ENCODE data around the gene SH3GL3. TPM values are rescaled to one million over a fixed set of nuclear protein-coding genes. Genes with fewer than 3 reads are reported as not detected.
A peak's percentile ranks its signal among the peaks of the same experiment; 100 is the strongest.

SH3GL3 gene
- total and polyA plus RNA-seq, 4 donors = 0.31 to 8.4 (median 2.3) TPM

DNA sequence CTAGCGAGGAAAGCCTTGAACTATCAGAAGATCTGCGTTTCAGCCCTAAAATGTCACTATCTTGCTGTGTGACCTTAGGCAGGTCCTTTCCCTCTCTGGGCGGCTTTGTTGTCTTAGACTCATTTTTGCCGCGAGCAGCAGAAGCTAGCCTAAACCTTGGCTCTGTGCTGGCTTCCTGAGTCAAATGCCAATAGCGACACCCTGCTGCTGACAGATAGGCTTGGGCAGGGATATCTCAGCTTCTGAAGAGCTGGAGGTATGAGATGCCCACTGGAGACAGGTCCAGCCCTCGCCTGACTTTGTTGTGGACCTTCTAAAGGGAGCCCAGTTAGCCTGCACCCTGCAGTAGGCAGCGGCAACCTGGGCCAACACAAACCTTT, 208.1 kb downstream of the SH3GL3 start:
- H3K27ac ChIP-seq (ENCODE audit: low read depth in 1 of 2, low read length in 1 of 2) = no peak overlapping the region
- TF ChIP-seq, protein P1, sequence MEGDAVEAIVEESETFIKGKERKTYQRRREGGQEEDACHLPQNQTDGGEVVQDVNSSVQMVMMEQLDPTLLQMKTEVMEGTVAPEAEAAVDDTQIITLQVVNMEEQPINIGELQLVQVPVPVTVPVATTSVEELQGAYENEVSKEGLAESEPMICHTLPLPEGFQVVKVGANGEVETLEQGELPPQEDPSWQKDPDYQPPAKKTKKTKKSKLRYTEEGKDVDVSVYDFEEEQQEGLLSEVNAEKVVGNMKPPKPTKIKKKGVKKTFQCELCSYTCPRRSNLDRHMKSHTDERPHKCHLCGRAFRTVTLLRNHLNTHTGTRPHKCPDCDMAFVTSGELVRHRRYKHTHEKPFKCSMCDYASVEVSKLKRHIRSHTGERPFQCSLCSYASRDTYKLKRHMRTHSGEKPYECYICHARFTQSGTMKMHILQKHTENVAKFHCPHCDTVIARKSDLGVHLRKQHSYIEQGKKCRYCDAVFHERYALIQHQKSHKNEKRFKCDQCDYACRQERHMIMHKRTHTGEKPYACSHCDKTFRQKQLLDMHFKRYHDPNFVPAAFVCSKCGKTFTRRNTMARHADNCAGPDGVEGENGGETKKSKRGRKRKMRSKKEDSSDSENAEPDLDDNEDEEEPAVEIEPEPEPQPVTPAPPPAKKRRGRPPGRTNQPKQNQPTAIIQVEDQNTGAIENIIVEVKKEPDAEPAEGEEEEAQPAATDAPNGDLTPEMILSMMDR (IDR thresholded peaks at IDR 0.05; ENCODE audit: control extremely low read depth, extremely low read depth) = no peak
- DNase-seq = no peak
- peaks cover 0 to 15% (median 7%) of the 10 kb centered on the region in 3 donors for H3K27me3 ChIP-seq (ENCODE audit: control insufficient read depth in 3 of 3, insufficient read depth in 3 of 3, low read length in 2 of 3)
- no peaks in the 10 kb centered on the region for H3K36me3 ChIP-seq (ENCODE audit: control insufficient read depth in 4 of 4, insufficient read depth in 4 of 4, low read length in 4 of 4)
- H3K4me3 ChIP-seq = no peak overlapping the region
- H3K9me3 ChIP-seq (ENCODE audit: control insufficient read depth in 4 of 4, insufficient read depth in 3 of 4, low read length in 3 of 4) = no peaks in the 10 kb centered on the region
- 77 to 83% methylated on average over 8 of the region's 8 CpGs for WGBS, 2 donors
- H3K4me1 ChIP-seq (ENCODE audit: control insufficient read depth in 5 of 5, insufficient read depth in 5 of 5, low read length in 5 of 5) = peaks cover 0 to 24% (median 0%) of the 10 kb centered on the region in 5 donors
- ATAC-seq (ENCODE audit: insufficient read depth, low FRiP score) = no peak
- no peak overlapping the region for H3K9ac ChIP-seq (ENCODE audit: insufficient read depth in 1 of 2, low read length in 2 of 2)

DNA sequence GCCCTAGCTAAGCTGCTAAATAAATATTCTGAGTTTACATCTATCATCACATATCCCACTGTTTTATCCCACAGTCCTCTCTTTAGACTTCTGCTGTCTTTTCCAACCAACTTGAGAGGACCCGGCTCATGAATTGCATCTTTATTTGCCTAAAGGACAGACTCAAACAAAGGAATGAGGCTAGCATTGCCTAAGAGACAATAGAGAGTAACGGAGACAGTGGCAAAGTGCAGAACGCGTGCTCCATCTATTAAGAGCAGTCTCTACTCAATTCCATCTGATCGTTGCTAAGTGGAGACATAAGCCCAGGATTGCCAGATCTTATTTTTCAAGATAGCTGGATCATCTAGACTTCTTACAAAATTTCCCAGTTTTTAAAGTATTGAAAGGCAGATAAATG, 209.1 kb downstream of the SH3GL3 start:
- Histone ChIP-seq H3K9ac (ENCODE audit: insufficient read depth in 1 of 2, low read length in 2 of 2) (no peak overlapping the region), H3K9me3 (ENCODE audit: control insufficient read depth in 4 of 4, insufficient read depth in 3 of 4, low read length in 3 of 4) (no peaks in the 10 kb centered on the region), H3K4me1 (ENCODE audit: control insufficient read depth in 5 of 5, insufficient read depth in 5 of 5, low read length in 5 of 5) (peaks cover 0 to 24% (median 0%) of the 10 kb centered on the region in 5 donors), H3K4me3 (no peak overlapping the region), H3K27me3 (ENCODE audit: control insufficient read depth in 3 of 3, insufficient read depth in 3 of 3, low read length in 2 of 3) (peaks cover 0 to 15% (median 7%) of the 10 kb centered on the region in 3 donors), H3K36me3 (ENCODE audit: control insufficient read depth in 4 of 4, insufficient read depth in 4 of 4, low read length in 4 of 4) (no peaks in the 10 kb centered on the region), H3K27ac (ENCODE audit: low read depth in 1 of 2, low read length in 1 of 2) (no peak overlapping the region)
- ATAC-seq (ENCODE audit: insufficient read depth, low FRiP score) (no peak), DNase-seq (no peak)
- 80 to 88% methylated on average over 5 of the region's 5 CpGs for WGBS, 2 donors
- TF ChIP-seq, protein P1 (IDR thresholded peaks at IDR 0.05; ENCODE audit: control extremely low read depth, extremely low read depth) = no peak

DNA sequence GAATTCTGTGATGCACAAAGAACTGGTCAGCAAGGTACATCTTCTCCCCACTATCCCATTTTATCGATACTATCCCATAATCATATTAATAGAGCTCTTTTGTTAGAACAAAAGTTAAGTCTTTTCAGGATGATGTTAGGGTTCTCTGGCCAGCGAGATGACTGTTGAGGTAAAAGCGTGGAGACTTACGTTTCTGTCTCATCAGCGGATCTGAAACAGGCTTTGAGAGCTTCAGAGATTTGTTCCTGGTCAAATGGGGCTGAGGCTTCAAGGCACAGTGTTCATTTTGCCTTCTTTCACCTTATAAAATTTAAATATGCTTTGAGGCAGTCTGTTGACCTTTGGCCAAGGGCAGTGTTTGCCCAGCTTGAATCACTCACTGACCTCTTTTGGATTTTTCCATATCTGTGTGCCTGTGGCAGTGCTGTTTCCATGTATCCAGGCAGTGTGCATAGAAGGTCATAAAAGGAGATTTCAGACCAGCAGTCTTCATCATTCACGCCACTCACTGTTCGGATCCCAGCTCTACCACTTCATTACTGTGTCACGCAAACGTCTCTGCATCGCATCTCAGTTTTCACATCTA, 209.9 kb downstream of the SH3GL3 start:
- Histone ChIP-seq H3K4me3 (no peak overlapping the region), H3K4me1 (ENCODE audit: control insufficient read depth in 5 of 5, insufficient read depth in 5 of 5, low read length in 5 of 5) (peaks cover 0 to 24% (median 0%) of the 10 kb centered on the region in 5 donors), H3K27ac (ENCODE audit: low read depth in 1 of 2, low read length in 1 of 2) (no peak overlapping the region), H3K27me3 (ENCODE audit: control insufficient read depth in 3 of 3, insufficient read depth in 3 of 3, low read length in 2 of 3) (peaks cover 0 to 14% (median 7%) of the 10 kb centered on the region in 3 donors), H3K9ac (ENCODE audit: insufficient read depth in 1 of 2, low read length in 2 of 2) (no peak overlapping the region), H3K9me3 (ENCODE audit: control insufficient read depth in 4 of 4, insufficient read depth in 3 of 4, low read length in 3 of 4) (no peaks in the 10 kb centered on the region), H3K36me3 (ENCODE audit: control insufficient read depth in 4 of 4, insufficient read depth in 4 of 4, low read length in 4 of 4) (no peaks in the 10 kb centered on the region)
- 89 to 93% methylated on average over 10 of the region's 10 CpGs for WGBS, 2 donors
- DNase-seq = no peak
- no peak for ATAC-seq (ENCODE audit: insufficient read depth, low FRiP score)
- TF ChIP-seq, protein P1 (IDR thresholded peaks at IDR 0.05; ENCODE audit: control extremely low read depth, extremely low read depth) = no peak

DNA sequence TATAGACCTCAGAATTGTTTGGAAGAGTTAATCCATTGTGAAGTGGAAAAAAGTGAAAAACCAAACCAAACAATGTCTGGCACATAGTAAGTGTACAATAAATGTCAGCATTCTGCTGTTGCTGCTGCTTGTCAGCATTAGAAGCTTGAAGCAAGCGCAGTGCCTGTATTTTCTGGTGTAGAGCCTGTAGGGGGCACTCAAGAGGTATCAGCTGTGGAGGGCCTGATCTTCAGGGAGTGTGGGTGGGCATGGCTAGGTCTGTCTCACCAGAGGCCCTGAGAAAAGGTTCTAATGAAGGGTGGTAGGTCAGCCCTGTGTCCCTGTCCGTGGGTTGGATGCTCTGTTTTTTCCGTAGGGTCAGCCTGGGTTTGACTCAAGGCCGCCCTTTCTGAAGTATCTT, 210.4 kb downstream of the SH3GL3 start:
- Histone ChIP-seq H3K9me3 (ENCODE audit: control insufficient read depth in 4 of 4, insufficient read depth in 3 of 4, low read length in 3 of 4) (no peaks in the 10 kb centered on the region), H3K27me3 (ENCODE audit: control insufficient read depth in 3 of 3, insufficient read depth in 3 of 3, low read length in 2 of 3) (peaks cover 0 to 9% (median 7%) of the 10 kb centered on the region in 3 donors), H3K4me3 (no peak overlapping the region), H3K4me1 (ENCODE audit: control insufficient read depth in 5 of 5, insufficient read depth in 5 of 5, low read length in 5 of 5) (peaks cover 0 to 24% (median 0%) of the 10 kb centered on the region in 5 donors), H3K9ac (ENCODE audit: insufficient read depth in 1 of 2, low read length in 2 of 2) (no peak overlapping the region), H3K36me3 (ENCODE audit: control insufficient read depth in 4 of 4, insufficient read depth in 4 of 4, low read length in 4 of 4) (no peaks in the 10 kb centered on the region), H3K27ac (ENCODE audit: low read depth in 1 of 2, low read length in 1 of 2) (peak overlapping the region in 1 of 2 donors; percentile 45)
- TF ChIP-seq, protein P1 (IDR thresholded peaks at IDR 0.05; ENCODE audit: control extremely low read depth, extremely low read depth) = no peak
- ATAC-seq (ENCODE audit: insufficient read depth, low FRiP score) (no peak), DNase-seq (no peak)
- WGBS, 2 donors = 83 to 89% methylated on average over 4 of the region's 4 CpGs

All from lung (tissue), 12 donors.